B cell (primary cell): Measurements from ENCODE around the gene VAV2. TPM values are rescaled to one million over a fixed set of nuclear protein-coding genes. Genes with fewer than 3 reads are reported as not detected.

Experiments
- ATAC-seq: fragments of 200-7000 bp; cut with Tn5 transposase; one replicate; pipeline ENCODE4 v1.10.0; 2021; ENCODE audit warnings: low read depth, mild to moderate bottlenecking, moderate number of reproducible peaks, moderate library complexity
- CTCF ChIA-PET: fragments of 350-600 bp; sonication (Branson Sonifier 250); formaldehyde crosslinking; loops from one replicate; lab custom pipeline; 2021; ENCODE audit warnings: antibody characterized with exemption, inconsistent platforms; lab: Charles Lee
- POLR2A ChIA-PET: fragments of 350-600 bp; sonication (Branson Sonifier 250); formaldehyde crosslinking; loops from one replicate; lab custom pipeline; 2021; ENCODE audit warnings: antibody characterized with exemption; lab: Charles Lee
- DNase-seq: peaks from one replicate; pipeline ENCODE4 v3.0.0; 2013
- H2AFZ ChIP-seq: 2 replicates; pipeline ENCODE4 v1.6.1; 2012; ENCODE audit warnings: mild to moderate bottlenecking, low read depth, low read length; ENCODE audit not compliant: insufficient read depth, poor library complexity, severe bottlenecking
- H3K27ac ChIP-seq, 2 donors: 1 replicate in 1 of 2; 2 replicates in 1 of 2; pipeline ENCODE4 v1.5.1; 2012 to 2013; ENCODE audit warnings: low read length in 2 of 2, mild to moderate bottlenecking in 2 of 2, moderate library complexity in 1 of 2
- H3K27me3 ChIP-seq, 4 experiments: fragments of 200-600 bp in 1 of 4; sonication (generic) in 1 of 4; replicated peaks in 1 of 4; 1 replicate in 2 of 4; 2 replicates in 2 of 4; pipeline versions ENCODE4 v1.6.1 to v1.7.0; 2013 to 2016; ENCODE audit warnings: low read length in 3 of 4, mild to moderate bottlenecking in 2 of 4, mixed read lengths in 1 of 4, moderate library complexity in 1 of 4; ENCODE audit not compliant: insufficient read depth in 4 of 4, control insufficient read depth in 3 of 4; ENCODE audit errors: control extremely low read depth in 1 of 4
- H3K36me3 ChIP-seq, 2 experiments: replicated peaks in 1 of 2; 1 replicate in 1 of 2; 2 replicates in 1 of 2; pipeline versions ENCODE4 v1.6.1 to v1.7.1; 2013; ENCODE audit warnings: low read length in 1 of 2; ENCODE audit not compliant: insufficient read depth in 2 of 2, control insufficient read depth in 1 of 2; ENCODE audit errors: control extremely low read depth in 1 of 2, extremely low read depth in 1 of 2
- H3K4me1 ChIP-seq, 2 donors: fragments of 200-600 bp in 1 of 2; sonication (generic) in 1 of 2; 1 replicate in 1 of 2; 2 replicates in 1 of 2; pipeline versions ENCODE4 v1.5.1 to v1.6.1; 2013 to 2017; ENCODE audit warnings: low read length in 2 of 2; ENCODE audit not compliant: control insufficient read depth in 2 of 2, insufficient read depth in 2 of 2
- H3K4me2 ChIP-seq: replicated peaks from 2 replicates; pipeline ENCODE3; 2012; ENCODE audit warnings: mild to moderate bottlenecking, low read depth, low read length; ENCODE audit not compliant: poor library complexity, severe bottlenecking
- H3K4me3 ChIP-seq, 5 experiments: fragments of 200-600 bp in 1 of 5; sonication (generic) in 1 of 5; 1 replicate in 3 of 5; 2 replicates in 2 of 5; pipeline versions ENCODE4 v1.5.1 to v1.7.0; 2011 to 2016; ENCODE audit warnings: low read length in 4 of 5, mild to moderate bottlenecking in 4 of 5, low read depth in 2 of 5, control low read depth in 1 of 5, moderate library complexity in 1 of 5; ENCODE audit not compliant: insufficient read depth in 1 of 5; ENCODE audit errors: control extremely low read depth in 1 of 5, extremely low read depth in 1 of 5
- H3K79me2 ChIP-seq: fragments of 200-600 bp; sonication (generic); one replicate; pipeline ENCODE4 v1.6.0; 2016; ENCODE audit warnings: low read length; ENCODE audit not compliant: control insufficient read depth, insufficient read depth
- H3K9ac ChIP-seq: fragments of 200-600 bp; sonication (generic); 2 replicates; pipeline ENCODE4 v1.6.1; 2017; ENCODE audit warnings: mild to moderate bottlenecking, low read length, moderate library complexity
- H3K9me3 ChIP-seq, 3 donors: one replicate each; pipeline versions ENCODE4 v1.6.1 to v1.7.1; 2013; ENCODE audit warnings: low read length in 2 of 3; ENCODE audit not compliant: control insufficient read depth in 2 of 3, insufficient read depth in 1 of 3; ENCODE audit errors: control extremely low read depth in 1 of 3
- H4K20me1 ChIP-seq: 2 replicates; pipeline ENCODE4 v1.6.0; 2012; ENCODE audit warnings: mild to moderate bottlenecking, low read length; ENCODE audit not compliant: insufficient read depth, control insufficient read depth, poor library complexity, severe bottlenecking
- H3K27ac Mint-ChIP-seq: one replicate; pipeline ENCODE4 v1.8.0; 2021; ENCODE audit warnings: mixed read lengths
- H3K27me3 Mint-ChIP-seq: one replicate; pipeline ENCODE4 v1.8.0; 2021; ENCODE audit warnings: mixed read lengths
- H3K4me1 Mint-ChIP-seq: one replicate; pipeline ENCODE4 v1.8.0; 2021; ENCODE audit warnings: mixed read lengths
- H3K4me3 Mint-ChIP-seq: one replicate; pipeline ENCODE4 v1.8.0; 2021; ENCODE audit warnings: mixed read lengths
- H3K9me3 Mint-ChIP-seq: one replicate; pipeline ENCODE4 v1.8.0; 2022; ENCODE audit warnings: mixed read lengths; ENCODE audit not compliant: insufficient read depth
- EZH2 ChIP-seq: IDR thresholded peaks from 2 replicates; pipeline ENCODE4 v1.6.1; 2012; ENCODE audit warnings: borderline replicate concordance, low read depth, mild to moderate bottlenecking, moderate library complexity, low read length; ENCODE audit not compliant: insufficient read depth, poor library complexity, severe bottlenecking
- WGBS: methylation state at CpG from one replicate; pipeline ENCODE4 v1.1.5; 2013; ENCODE audit warnings: missing lambda C conversion rate; ENCODE audit not compliant: insufficient coverage; 5-methylcytosine and 5-hydroxymethylcytosine counted together
- intact Hi-C: fragments of 100-400 bp; cut with micrococcal nuclease; formaldehyde crosslinking; loops from one replicate; pipeline ENCODE4 v1.10.0; 2022
- polyA plus RNA-seq: library from polyadenylated mRNA; depleted of rRNA; stranded (reverse); fragments of >200 nt; gene quantifications from 2 replicates; pipeline ENCODE4 v1.2.3, GENCODE V29; 2012
- total RNA-seq, 2 donors: library from RNA; stranded (reverse); fragments of 120-200 nt in 1 of 2; gene quantifications; 1 replicate in 1 of 2; 2 replicates in 1 of 2; pipeline versions ENCODE4 v1.2.3 to v1.2.4, GENCODE V29; 2013 to 2022
- TF ChIP-seq, protein P1 (sequence below): fragments of 200-600 bp; IDR thresholded peaks from one replicate; pipeline ENCODE4 v1.8.0; 2022; ENCODE audit warnings: antibody characterized with exemption, mild to moderate bottlenecking

VAV2 gene
- total and polyA plus RNA-seq, 2 donors (not counting 1 experiment from before 2014, with no cell fraction given) = 34.4 to 128 TPM

DNA sequence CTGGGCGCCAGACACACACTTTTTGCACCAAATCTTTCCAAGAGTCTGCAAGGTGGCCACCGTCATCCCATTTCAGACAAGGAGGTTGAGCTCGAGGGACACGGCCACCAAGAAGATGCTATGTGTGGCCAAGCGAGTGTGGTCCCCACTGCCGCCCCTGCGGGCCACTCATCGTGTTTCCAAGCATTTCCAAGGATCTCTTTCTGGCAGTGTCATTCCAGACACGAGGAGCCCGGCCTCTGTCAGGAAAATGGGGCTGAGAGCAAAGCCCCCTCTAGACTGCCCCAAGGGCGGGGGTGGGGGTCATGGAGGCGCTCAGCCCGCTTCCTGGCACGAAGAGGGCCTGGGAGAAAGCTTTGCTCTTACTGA lies 10.6 kb downstream of the VAV2 start:
- TF ChIP-seq EZH2 = no peak
- Histone ChIP-seq H3K9ac (no peak overlapping the region), H2AFZ (no peak overlapping the region), H3K4me3 (no peak overlapping the region), H3K4me1 (peaks cover 40 to 50% of the 10 kb centered on the region in 2 donors), H3K9me3 (no peaks in the 10 kb centered on the region), H3K27ac (peak overlapping the region in 1 of 2 donors; percentile 65), H4K20me1 (peaks cover 100% of the 10 kb centered on the region), H3K27me3 (no peaks in the 10 kb centered on the region), H3K79me2 (peaks cover 100% of the 10 kb centered on the region), H3K36me3 (peaks cover 0 to 9% of the 10 kb centered on the region in 2 experiments), H3K4me2 (peak overlapping the region; percentile 87)
- DNase-seq = no peak
- H3K4me1 Mint-ChIP-seq = peaks cover 77% of the 10 kb centered on the region
- ChIA-PET POLR2A (no interaction called here), CTCF (no interaction called here)
- H3K27me3 Mint-ChIP-seq = no peaks in the 10 kb centered on the region
- peak overlapping the region; percentile 37 for H3K27ac Mint-ChIP-seq
- no peak for ATAC-seq
- no peak overlapping the region for H3K4me3 Mint-ChIP-seq
- H3K9me3 Mint-ChIP-seq = no peaks in the 10 kb centered on the region
- WGBS = 97% methylated on average over 13 of the region's 14 CpGs
- intact Hi-C loops = no loop called here

DNA sequence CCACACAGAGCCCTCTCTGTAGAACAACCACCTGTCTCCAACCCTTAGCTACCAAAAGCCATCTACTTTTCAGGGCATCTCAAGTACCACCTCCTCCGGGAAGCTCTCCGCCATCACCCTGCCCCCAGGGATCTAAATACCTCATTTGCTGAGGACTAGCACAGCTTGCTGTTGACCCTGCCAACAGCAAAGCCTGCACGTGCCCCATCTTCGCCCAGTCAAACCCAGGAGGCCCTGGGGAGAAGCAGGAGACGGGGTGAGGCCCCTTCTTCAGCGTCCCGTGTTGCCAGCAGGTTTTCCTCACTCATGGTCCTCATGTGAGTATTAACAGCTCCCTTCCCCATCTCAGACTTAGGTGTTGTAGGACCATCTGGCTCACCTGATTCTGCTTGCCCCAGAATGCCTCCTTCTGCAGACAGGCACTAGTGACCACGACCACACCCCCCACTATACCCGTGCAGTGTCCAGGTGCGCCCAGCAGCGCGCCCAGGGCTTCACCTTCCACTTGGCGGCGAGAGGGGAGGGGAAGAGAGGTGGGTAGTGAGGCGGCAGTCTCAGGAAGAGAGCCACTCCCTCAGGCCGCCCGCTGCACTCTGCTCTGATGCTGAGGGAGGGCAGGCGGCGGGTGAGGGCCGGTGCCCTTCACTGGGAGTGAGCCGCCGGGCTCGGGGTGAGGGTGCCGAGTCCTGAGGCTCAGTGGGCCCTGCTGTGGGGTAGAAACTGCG lies 11.1 kb downstream of the VAV2 start:
- Mint-ChIP-seq H3K27ac (peak overlapping the region; percentile 71), H3K4me1 (peaks cover 74% of the 10 kb centered on the region), H3K27me3 (no peaks in the 10 kb centered on the region)

More for the DNA sequence above, 11.1 kb downstream of the VAV2 start:
- Mint-ChIP-seq H3K4me3 (peak overlapping the region; percentile 80), H3K9me3 (no peaks in the 10 kb centered on the region)
- TF ChIP-seq, protein P1, sequence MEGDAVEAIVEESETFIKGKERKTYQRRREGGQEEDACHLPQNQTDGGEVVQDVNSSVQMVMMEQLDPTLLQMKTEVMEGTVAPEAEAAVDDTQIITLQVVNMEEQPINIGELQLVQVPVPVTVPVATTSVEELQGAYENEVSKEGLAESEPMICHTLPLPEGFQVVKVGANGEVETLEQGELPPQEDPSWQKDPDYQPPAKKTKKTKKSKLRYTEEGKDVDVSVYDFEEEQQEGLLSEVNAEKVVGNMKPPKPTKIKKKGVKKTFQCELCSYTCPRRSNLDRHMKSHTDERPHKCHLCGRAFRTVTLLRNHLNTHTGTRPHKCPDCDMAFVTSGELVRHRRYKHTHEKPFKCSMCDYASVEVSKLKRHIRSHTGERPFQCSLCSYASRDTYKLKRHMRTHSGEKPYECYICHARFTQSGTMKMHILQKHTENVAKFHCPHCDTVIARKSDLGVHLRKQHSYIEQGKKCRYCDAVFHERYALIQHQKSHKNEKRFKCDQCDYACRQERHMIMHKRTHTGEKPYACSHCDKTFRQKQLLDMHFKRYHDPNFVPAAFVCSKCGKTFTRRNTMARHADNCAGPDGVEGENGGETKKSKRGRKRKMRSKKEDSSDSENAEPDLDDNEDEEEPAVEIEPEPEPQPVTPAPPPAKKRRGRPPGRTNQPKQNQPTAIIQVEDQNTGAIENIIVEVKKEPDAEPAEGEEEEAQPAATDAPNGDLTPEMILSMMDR = no peak
- no peak for TF ChIP-seq EZH2
- Histone ChIP-seq H3K4me1 (peaks cover 40 to 51% of the 10 kb centered on the region in 2 donors), H3K36me3 (peaks cover 0 to 9% of the 10 kb centered on the region in 2 experiments), H3K27me3 (no peaks in the 10 kb centered on the region), H3K27ac (peak overlapping the region in 1 of 2 donors; percentile 65), H3K9me3 (no peaks in the 10 kb centered on the region), H3K9ac (no peak overlapping the region), H3K79me2 (peaks cover 100% of the 10 kb centered on the region), H2AFZ (no peak overlapping the region), H3K4me3 (no peak overlapping the region), H3K4me2 (peak overlapping the region; percentile 87), H4K20me1 (peaks cover 100% of the 10 kb centered on the region)
- 99% methylated on average over 10 of the region's 25 CpGs for WGBS
- CTCF ChIA-PET = interaction anchor here (1.7 kb wide), 1 partner anchor 13 kb away, joined by 9 read pairs; no protein-coding TSS in a partner anchor
- DNase-seq (no peak), ATAC-seq (no peak)
- POLR2A ChIA-PET = interaction anchor here (0.7 to 1.4 kb wide), 2 partner anchors 25 to 26 kb away, joined by 3 read pairs; no protein-coding TSS in a partner anchor
- intact Hi-C loops = no loop called here
